SK-MEL-5 (cell line): ENCODE results near the gene SAMD5. TPM values are rescaled to one million over a fixed set of nuclear protein-coding genes. Genes with fewer than 3 reads are reported as not detected.

ENCODE experiments used
- DNase-seq: peaks from one replicate; pipeline ENCODE4 v3.0.0-alpha.2; 2016; ENCODE audit warnings: low read depth, low spot score
- in situ Hi-C: cut with HindIII; loops from 2 replicates; pipeline ENCODE4 v1.10.0; 2016; ENCODE audit warnings: low sequenced_read_pairs, high pct_unique_total_duplicates, low pct_unique_long_range_greater_than_20kb
- polyA plus RNA-seq, 2 experiments: library from polyadenylated mRNA; depleted of rRNA; stranded (reverse); fragments of >200 nt; gene quantifications; 2 replicates each; pipeline ENCODE4 v1.2.3, GENCODE V29; 2015
- total RNA-seq: library from RNA; depleted of rRNA; stranded (reverse); fragments of >200 nt; shearing (Covaris generic); gene quantifications from 2 replicates; pipeline ENCODE4 v1.2.3, GENCODE V29; 2014; rRNA removed

SAMD5 gene
- 1.8 and 2.2 TPM in 2 replicates for total RNA-seq
- polyA plus RNA-seq (2015; cell fraction: cytosol; rRNA removed): 1.8 and 1.9 TPM in 2 replicates
- polyA plus RNA-seq (2015; cell fraction: nucleus; rRNA removed): 4.2 and 5.6 TPM in 2 replicates

GRCh38 chr6:147508042-147508865 lies at the start of gene SAMD5:
TSS of gene SAMD5 (plus strand) at chr6:147508690. CDS start at chr6:147508929, 239 bp downstream.
- in situ Hi-C loops: no loop called here

GRCh38 chr6:147459780-147460179 lies 48.7 kb upstream of the SAMD5 start:
- no peak for DNase-seq
- in situ Hi-C loops: no loop called here

More at GRCh38 chr6:147508042-147508865, at the start of gene SAMD5:
- DNase-seq: peak; percentile 66

GRCh38 chr6:147463651-147464050 lies 44.8 kb upstream of the SAMD5 start:
- in situ Hi-C loops: no loop called here
- DNase-seq: no peak

GRCh38 chr6:147467428-147467827 lies 41.1 kb upstream of the SAMD5 start:
- in situ Hi-C loops: no loop called here
- no peak for DNase-seq

- in situ Hi-C loops: no loop called here
- no peak for DNase-seq
These were observed 40.6 kb upstream of the SAMD5 start for GRCh38 chr6:147467886-147468285.

- DNase-seq: no peak
- in situ Hi-C loops: no loop called here
These were observed 39.9 kb upstream of the SAMD5 start for GRCh38 chr6:147468634-147469033.

- no peak for DNase-seq
These were observed 28.6 kb upstream of the SAMD5 start for GRCh38 chr6:147479857-147480256.

GRCh38 chr6:147486683-147487082 lies 21.8 kb upstream of the SAMD5 start:
- DNase-seq: no peak
- in situ Hi-C loops: no loop called here

More at GRCh38 chr6:147479857-147480256, 28.6 kb upstream of the SAMD5 start:
- in situ Hi-C loops: no loop called here

- in situ Hi-C loops: no loop called here
- DNase-seq: no peak
These were observed 11.0 kb upstream of the SAMD5 start for GRCh38 chr6:147497472-147497871.

- no peak for DNase-seq
- in situ Hi-C loops: no loop called here
These were observed 4.9 kb upstream of the SAMD5 start for GRCh38 chr6:147503587-147503986.

GRCh38 chr6:147504848-147505247 lies 3.6 kb upstream of the SAMD5 start:
- no peak for DNase-seq
- in situ Hi-C loops: no loop called here

- in situ Hi-C loops: no loop called here
- DNase-seq: peak; percentile 62
These were observed 1.8 kb upstream of the SAMD5 start for GRCh38 chr6:147506704-147507114.

- peak; percentile 2 for DNase-seq
- in situ Hi-C loops: no loop called here
These were observed 1.1 kb upstream of the SAMD5 start for GRCh38 chr6:147507162-147508041.

- in situ Hi-C loops: no loop called here
- no peak for DNase-seq
These were observed 547 bp downstream of the SAMD5 start for GRCh38 chr6:147508866-147509608.

- no peak for DNase-seq
- in situ Hi-C loops: no loop called here
These were observed 1.4 kb downstream of the SAMD5 start for GRCh38 chr6:147509891-147510290.

- in situ Hi-C loops: no loop called here
- no peak for DNase-seq
These were observed 2.6 kb downstream of the SAMD5 start for GRCh38 chr6:147510929-147511590.

GRCh38 chr6:147514831-147515230 lies 6.3 kb downstream of the SAMD5 start:
- in situ Hi-C loops: no loop called here
- DNase-seq: no peak
